Measurements from ENCODE around the gene ACOXL.

- TF ChIP-seq ZNF384 (IDR thresholded peaks at IDR 0.05; ENCODE audit: borderline replicate concordance, low read depth, low read length) (no peak), NFYB (IDR thresholded peaks at IDR 0.05; ENCODE audit: insufficient read depth, low read depth, low read length) (no peak), BCL11A (IDR thresholded peaks at IDR 0.05; ENCODE audit: low read depth, low read length) (no peak)
Measured at GRCh38 chr2:110764931-110765330, 32.6 kb downstream of the ACOXL start.

Data from GM12878 (cell line).